ENCODE measurements around the gene DCAF6.
A peak's percentile ranks its signal among the peaks of the same experiment; 100 is the strongest.

DCAF6 gene

DNA sequence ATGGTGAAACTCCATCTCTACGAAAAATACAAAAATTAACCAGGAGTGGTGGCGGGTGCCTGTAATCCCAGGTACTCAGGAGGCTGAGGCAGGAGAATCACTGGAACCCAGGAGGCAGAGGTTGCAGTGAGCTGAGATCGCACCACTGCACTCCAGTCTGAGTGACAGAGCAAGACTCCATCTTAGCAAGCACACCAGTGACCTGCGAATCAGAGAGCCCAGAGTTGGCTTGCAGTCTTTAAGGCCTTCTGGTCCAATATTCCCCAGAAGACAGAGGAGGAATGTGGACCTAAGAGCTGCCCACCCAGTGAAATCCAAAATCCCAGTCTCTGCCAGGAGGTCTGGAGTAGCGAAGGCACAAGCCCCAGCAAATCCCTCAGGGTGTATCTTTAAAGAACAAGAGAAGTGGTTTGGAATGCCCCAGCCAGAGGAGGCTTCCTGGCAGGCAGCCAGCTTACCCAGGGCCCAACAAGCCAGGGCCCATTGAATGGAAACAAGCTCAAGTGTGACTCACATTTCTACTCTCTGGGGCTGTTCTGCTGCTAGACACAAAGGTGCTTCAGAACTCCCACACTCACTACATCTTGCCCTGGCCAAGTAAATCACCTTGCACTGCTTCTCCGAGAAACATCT lies 176.3 kb downstream of the DCAF6 start:
- peak overlapping the region; percentile 95 for H3K27ac ChIP-seq
- DNase-seq (ENCODE audit: low spot score) = peak; percentile 96
- ChIA-PET POLR2A (ENCODE audit: low non-redundant PET) (no interaction called here), CTCF (interaction anchor here (0.5 kb wide), 1 partner anchor 59 kb away, joined by 3 read pairs; no protein-coding TSS in a partner anchor)
- TF ChIP-seq CTCF (conservative IDR thresholded peaks at IDR 0.05; ENCODE audit: low read depth) = no peak

GRCh38 chr1:168114845-168115244 lies 178.4 kb downstream of the DCAF6 start:
- peak overlapping the region; percentile 27 for H3K27ac ChIP-seq
- CTCF ChIA-PET = no interaction called here
- no peak for TF ChIP-seq CTCF (conservative IDR thresholded peaks at IDR 0.05; ENCODE audit: low read depth)
- DNase-seq (ENCODE audit: low spot score) = no peak
- POLR2A ChIA-PET (ENCODE audit: low non-redundant PET) = no interaction called here

DNA sequence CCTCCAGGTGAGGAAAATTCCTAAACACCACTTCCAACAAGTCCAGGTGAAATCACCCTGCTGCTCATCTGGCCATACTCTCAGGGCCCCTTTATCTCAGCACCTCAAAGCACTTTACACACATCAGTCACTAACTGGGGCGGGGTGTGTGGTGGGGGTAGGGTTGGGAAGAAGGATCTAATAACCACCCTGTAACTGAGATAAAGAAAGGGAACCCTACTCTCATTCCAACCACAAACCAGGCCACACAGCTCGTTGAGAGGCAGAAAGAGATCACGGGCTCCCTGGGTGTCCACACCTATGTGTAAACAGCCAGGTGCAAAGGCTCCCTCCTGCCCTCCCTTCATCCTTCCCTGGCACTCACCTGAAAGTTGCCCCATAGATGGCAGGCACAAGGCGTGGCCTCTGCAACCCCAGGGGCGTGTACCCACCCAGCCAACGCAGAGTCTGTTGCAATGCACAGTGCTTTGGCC lies 179.9 kb downstream of the DCAF6 start:
- ChIA-PET POLR2A (ENCODE audit: low non-redundant PET) (no interaction called here), CTCF (interaction anchor here (1.5 kb wide), 1 partner anchor 29 kb away, joined by 3 read pairs; no protein-coding TSS in a partner anchor)
- H3K27ac ChIP-seq = peak overlapping the region; percentile 50
- DNase-seq (ENCODE audit: low spot score) = no peak
- no peak for TF ChIP-seq CTCF (conservative IDR thresholded peaks at IDR 0.05; ENCODE audit: low read depth)

GRCh38 chr1:168119750-168120149 lies 183.3 kb downstream of the DCAF6 start:
- ChIA-PET CTCF (no interaction called here), POLR2A (ENCODE audit: low non-redundant PET) (no interaction called here)
- DNase-seq (ENCODE audit: low spot score) = no peak
- TF ChIP-seq CTCF (conservative IDR thresholded peaks at IDR 0.05; ENCODE audit: low read depth) = no peak
- H3K27ac ChIP-seq = no peak overlapping the region

GRCh38 chr1:168121401-168122011 lies 185.0 kb downstream of the DCAF6 start:
- POLR2A ChIA-PET (ENCODE audit: low non-redundant PET) = no interaction called here
- CTCF ChIA-PET = interaction anchor here (0.8 to 1.6 kb wide), 3 partner anchors 9 to 588 kb away, joined by 3 to 4 read pairs (median 4); no protein-coding TSS in a partner anchor
- H3K27ac ChIP-seq = peak overlapping the region; percentile 83
- TF ChIP-seq CTCF (conservative IDR thresholded peaks at IDR 0.05; ENCODE audit: low read depth) = no peak
- no peak for DNase-seq (ENCODE audit: low spot score)

DNA sequence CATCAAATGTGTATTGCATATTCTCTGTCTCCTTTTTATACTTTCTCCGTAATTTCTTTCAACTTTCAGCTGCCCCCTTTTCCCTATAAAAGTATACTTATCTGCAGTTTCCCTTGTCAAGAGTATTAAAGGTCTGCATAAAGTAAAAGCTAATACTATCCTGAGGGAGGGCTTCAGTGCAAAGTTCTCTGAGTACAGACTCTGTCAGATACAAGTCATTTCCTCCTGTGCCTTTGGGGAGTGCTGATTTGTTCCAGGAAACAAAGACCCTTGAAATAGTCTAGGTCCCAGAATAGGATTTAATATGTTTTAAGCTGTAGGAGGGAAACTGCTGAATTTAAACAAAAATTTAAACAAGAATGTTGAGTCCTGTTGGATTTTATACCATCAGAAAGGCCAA lies 188.6 kb downstream of the DCAF6 start:
- H3K27ac ChIP-seq = no peak overlapping the region
- ChIA-PET CTCF (no interaction called here), POLR2A (ENCODE audit: low non-redundant PET) (no interaction called here)
- no peak for TF ChIP-seq CTCF (conservative IDR thresholded peaks at IDR 0.05; ENCODE audit: low read depth)
- no peak for DNase-seq (ENCODE audit: low spot score)
